GM12801 (cell line): Measurements from ENCODE around the gene EEF2K.

ENCODE experiments used
- CTCF ChIP-seq: IDR thresholded peaks from one replicate; pipeline ENCODE4 v1.5.1; 2011; ENCODE audit warnings: control low read depth; ENCODE audit not compliant: insufficient read length; ENCODE audit errors: extremely low read depth

EEF2K gene

GRCh38 chr16:22217890-22218730 is 12.0 kb downstream of the EEF2K start:
- TF ChIP-seq CTCF = no peak

GRCh38 chr16:22219389-22220068 is 13.5 kb downstream of the EEF2K start:
- no peak for TF ChIP-seq CTCF

GRCh38 chr16:22220069-22220440 is 14.0 kb downstream of the EEF2K start:
- TF ChIP-seq CTCF = no peak

- no peak for TF ChIP-seq CTCF
These were observed 14.6 kb downstream of the EEF2K start for GRCh38 chr16:22220714-22221113.

GRCh38 chr16:22222006-22222405 is 15.9 kb downstream of the EEF2K start:
- TF ChIP-seq CTCF = no peak

GRCh38 chr16:22222998-22223397 is 16.9 kb downstream of the EEF2K start:
- no peak for TF ChIP-seq CTCF

GRCh38 chr16:22225060-22225459 is 19.0 kb downstream of the EEF2K start:
- no peak for TF ChIP-seq CTCF
